ENCODE results near the gene IFI27. TPM values are rescaled to one million over a fixed set of nuclear protein-coding genes. Genes with fewer than 3 reads are reported as not detected.

Gene IFI27
- polyA plus RNA-seq, 10 donors = 2.4 to 6.7 (median 3.6) TPM

DNA sequence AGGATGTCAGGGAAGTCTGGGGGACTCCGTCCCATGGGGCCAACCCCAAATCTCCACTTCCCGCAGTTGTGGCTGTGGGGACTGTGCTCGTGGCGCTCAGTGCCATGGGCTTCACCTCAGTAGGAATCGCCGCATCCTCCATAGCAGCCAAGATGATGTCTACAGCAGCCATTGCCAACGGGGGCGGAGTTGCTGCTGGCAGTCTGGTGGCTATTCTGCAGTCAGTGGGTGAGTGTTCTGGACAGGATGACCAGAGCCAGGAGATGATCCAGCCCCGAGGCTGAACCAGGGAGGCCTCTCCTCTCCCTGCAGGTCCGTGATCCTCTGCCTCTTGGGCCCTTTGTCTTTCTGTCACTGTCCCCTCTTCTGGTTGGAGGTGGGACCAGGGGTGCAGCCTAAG, 8.8 kb upstream of the IFI27 start:
- DNase-seq = no peak

GRCh38 chr14:94102768-94103482, 7.6 kb upstream of the IFI27 start:
- no peak for DNase-seq

DNA sequence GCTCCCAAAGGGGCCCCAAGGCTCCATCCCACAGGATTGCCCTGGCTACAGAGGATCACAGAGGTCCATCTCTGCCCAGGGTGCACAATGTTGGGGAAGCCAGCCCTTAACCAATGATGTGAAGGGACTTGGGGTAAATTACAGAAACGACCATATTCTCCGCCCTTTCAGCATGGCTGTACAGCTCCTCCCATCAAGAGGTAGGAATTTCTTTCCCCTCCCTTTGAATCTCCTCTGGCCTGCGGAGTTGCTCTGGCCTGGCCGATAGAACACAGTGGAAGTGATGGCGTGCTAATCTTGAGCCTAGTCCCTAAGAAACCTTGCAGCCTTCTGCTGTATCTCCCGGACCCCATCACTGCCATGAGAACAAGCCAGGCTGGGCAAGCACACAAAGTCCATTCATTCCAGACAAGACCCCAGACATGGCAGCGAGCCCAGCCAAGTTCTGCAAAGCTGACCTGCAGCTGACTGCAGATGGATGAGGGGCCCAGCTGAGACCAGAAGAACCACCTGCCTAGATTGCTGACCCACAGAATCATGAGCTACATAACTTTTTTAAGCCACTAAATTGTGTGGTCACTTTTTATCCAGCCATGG, 6.9 kb upstream of the IFI27 start:
- DNase-seq = peak in 1 of 3 donors; percentile 28

DNA sequence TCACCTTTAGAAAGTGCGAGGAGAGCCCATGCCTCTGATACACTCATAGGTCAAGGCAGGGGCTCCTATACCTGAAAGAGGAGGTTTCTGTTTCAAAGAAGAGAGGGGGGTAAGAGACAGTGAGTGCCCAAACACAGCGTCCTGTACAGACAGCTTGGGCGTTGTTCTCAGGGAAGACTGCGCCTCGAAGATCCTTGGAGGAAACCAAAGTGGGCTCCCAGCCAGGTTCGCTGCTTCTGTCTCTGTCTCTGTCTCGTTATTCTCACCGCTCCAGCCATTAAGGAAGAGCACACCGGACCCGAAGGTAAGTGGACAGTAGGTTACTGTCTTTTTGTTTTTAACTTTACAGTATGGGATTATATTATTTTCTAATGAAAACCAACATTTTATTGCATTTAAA, 5.8 kb upstream of the IFI27 start:
- no peak for DNase-seq

- DNase-seq = no peak
Measured at GRCh38 chr14:94109915-94110250, 653 bp upstream of the IFI27 start.

DNA sequence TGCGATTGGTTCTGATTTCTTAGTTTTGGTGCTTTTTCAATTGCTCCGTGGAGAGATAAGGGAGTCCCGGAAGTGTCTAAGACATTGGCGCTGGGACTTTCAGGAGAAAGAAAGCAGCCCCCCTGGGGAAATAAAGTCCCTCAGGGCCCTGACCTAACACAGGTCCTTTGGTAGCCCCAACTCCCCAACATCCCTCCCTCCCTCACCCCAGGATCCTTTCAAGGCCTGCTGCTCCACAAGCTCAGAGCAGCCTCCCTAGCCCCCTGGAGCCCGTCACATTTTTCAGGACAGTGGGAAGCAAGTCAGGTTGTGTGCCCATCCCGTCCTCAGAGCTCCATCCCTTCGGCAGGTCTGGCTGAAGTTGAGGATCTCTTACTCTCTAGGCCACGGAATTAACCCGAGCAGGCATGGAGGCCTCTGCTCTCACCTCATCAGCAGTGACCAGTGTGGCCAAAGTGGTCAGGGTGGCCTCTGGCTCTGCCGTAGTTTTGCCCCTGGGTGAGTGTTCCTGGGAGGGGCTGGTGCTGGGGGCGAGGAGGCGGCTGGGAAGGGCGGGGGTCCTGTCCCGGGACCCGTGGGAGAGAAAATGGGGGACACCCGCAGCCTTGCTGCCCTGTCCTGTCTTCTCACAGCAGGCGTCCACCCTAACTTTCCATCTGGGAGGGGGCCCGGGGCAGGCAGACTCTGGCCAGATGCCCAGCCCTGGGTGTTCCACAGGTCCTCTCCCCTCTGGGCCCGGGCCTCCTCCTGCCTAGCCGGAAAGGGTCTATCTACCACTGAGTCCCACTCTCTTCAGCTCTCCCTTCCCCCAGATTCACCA, 950 bp downstream of the IFI27 start:
- DNase-seq = no peak

DNA sequence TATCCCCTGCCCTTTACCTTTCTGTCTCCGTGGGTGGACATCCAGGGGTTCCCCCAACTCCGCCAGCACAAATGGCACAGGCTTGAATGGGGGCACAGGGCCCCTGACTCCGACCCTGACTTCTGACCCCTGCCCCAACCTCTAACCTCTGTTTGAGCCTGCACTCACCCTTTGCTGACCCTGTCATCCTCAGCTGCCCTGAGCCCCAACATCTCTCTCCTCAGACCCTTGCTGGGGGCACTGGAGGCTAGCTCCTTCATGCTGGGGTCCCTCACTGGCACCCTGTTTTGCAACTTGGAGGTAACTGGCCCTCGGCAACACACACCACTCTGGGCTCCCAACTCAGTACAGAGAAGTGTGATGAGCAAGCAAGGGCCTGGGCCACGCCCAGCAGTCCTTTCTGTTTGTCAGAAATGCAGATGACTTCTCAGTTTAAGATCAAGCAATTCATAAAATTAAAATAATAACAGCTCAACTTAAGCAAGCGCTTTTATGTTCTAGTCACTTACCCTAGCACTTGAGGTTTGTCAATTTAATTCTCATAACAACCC, 2.1 kb downstream of the IFI27 start:
- DNase-seq = no peak

DNA sequence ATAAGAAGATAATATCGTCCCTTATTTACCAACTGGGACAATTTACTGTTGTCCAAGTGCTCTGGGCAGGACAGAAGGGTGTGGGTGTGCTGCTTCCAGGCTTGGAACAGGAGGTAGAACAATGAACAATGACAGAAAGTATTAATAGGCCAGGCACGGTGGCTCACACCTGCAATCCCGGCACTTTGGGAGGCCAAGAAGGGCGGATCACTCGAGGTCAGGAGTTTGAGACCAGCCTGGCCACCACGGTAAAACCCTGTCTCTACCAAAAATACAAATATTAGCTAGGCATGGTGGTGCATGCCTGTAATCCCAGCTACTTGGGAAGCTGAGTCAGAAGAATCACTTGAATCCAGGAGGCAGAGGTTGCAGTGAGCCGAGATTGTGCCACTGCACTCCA, 2.5 kb downstream of the IFI27 start:
- DNase-seq = no peak

DNA sequence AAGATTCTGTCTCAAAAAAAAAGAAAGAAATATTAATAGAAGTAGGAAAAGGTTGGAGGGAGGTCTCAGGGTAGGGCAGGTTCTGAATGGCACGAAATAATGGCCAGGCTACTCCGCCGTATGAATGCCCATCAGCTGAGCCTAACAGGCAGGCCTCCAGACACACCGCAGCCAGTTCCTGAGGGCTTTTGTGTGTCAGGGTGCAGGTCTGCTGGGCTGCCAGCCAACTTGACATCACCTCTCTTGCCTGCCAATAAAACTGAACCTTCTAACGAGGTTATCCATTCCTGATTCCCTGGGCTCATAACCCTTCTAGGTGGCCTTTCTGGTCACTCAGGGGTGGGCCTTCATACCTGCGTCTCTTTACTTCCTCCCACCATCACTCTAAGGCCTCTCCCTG, 3.0 kb downstream of the IFI27 start:
- no peak for DNase-seq

DNA sequence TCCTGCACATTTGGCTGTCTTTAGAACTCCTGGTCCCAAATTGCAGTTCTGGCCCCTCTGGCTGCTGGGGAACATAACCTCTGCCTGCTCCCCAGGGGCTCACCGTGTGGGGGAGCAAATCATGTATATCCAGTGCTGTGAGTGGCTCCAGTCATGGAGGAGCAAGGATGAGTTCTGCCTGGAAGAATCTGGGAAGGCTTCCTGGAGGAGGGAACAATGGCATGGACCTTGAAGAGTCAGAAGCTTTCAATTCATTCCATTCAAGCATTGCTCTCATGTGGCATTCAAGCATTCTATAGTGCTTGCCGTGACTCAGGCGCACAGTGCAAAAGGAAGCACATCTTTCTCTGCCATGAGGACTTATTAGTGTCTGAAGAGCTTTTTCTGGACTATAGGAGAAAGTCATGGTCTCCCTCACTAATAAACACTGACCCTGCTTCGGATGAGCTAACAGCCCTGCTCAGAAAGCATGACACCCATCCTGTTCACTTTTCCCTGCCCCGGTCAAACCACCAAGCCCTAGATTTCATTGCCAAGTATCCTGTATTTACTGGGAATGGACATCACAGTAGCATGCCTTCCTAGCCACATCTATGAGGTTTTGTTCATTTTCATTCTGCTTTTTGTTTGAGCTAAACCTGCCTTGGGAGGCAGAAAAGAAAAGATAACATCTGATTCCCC, 3.5 kb downstream of the IFI27 start:
- no peak for DNase-seq

DNA sequence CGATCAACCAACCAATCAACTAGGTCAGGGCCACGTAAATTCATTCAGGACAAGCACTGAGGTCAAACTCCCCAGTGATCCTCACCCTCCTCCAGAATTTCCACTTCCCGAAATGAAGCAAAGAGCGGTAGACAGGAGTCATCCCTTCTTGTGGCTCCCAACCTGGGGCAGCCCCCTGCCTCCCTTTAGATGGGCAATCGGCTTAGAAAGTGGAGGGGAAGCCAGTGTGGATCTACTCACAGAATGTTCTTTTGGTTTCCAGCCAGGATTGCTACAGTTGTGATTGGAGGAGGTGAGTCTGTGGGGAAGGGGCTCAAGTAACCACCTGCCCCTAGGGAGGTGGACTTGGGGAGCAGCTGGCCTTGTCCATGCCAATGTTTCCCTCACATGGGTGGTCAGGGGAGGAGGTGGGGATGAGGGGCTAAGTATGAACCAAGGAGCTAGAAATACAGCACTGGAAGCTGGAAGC, 4.1 kb downstream of the IFI27 start:
- no peak for DNase-seq

GRCh38 chr14:94115058-94115591, 4.6 kb downstream of the IFI27 start:
- no peak for DNase-seq

DNA sequence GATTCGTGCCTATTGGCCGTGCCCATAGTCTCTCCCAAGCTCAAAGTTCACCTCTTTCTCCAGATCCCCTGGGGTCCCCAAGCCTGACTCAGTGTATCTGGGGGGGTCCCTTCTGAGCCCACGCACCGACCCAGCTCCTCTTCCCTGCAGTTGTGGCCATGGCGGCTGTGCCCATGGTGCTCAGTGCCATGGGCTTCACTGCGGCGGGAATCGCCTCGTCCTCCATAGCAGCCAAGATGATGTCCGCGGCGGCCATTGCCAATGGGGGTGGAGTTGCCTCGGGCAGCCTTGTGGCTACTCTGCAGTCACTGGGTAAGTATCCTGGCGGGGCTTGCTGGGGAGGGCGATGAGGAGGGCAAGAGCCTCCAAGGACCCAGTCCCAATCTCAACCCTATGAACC, 5.1 kb downstream of the IFI27 start:
- DNase-seq = no peak

DNA sequence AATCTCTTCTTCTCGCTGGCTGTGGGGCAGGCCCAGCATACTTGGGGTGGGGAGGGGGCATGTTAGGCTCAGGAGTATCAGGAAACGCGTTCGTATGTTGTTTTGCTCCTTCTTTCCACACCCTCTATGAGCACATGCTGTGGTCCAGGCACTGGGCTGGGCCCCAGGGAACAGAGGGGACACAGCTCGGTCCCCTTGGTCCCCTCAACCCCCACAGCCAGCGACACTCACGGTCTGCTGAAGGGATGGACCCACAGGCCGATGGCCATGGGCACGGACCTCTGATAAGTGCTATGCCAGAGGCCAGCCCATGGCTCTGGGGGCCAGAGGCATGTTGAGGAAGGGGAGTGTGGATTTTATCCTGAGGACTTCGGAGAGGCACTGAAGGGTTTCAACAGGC, 6.2 kb downstream of the IFI27 start:
- no peak for DNase-seq

GRCh38 chr14:94117856-94118255, 7.3 kb downstream of the IFI27 start:
- no peak for DNase-seq

GRCh38 chr14:94119071-94119470, 8.5 kb downstream of the IFI27 start:
- DNase-seq = no peak

- DNase-seq = no peak
Measured at GRCh38 chr14:94120667-94121340, 10.3 kb downstream of the IFI27 start.

GRCh38 chr14:94121485-94121884, 10.9 kb downstream of the IFI27 start:
- DNase-seq = no peak

DNA sequence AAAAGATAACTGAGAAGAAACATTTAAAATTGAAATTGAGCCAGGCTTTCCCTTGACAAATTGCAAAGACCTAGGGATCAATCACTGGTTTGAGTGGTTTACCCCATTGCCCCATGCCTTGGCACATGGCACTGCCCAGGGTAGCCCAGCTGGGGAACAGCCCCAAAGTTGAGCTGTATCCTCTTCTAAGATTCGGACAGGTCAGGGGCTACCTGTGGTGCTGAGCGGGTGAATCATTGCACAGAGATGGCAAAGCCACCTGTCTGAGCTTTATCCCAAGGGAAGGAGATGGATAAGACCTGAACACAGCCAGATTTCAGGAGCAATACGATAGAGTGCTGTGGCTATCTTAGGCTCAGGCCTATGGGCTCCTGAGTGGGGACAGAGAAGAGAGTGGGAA, 11.9 kb downstream of the IFI27 start:
- DNase-seq = no peak

DNA sequence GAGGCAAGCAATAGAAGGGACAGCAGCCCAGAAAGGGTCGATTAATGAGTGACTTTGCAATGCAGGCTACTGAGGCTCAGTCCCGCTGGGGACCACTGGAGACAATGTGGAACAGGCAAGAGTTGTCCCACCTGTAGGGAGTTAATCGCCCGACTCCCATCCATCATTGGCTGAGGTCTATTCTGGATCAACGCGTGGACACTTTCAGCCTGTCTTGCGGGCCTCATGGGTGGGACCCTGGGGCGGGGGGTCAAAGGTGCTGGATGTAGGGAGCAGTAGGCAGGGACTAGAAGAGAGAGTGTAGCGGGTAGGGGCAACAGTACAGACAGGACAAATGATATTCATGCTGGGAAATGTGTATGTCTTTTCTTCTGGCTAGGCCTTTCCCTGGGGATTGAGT, 12.8 kb downstream of the IFI27 start:
- no peak for DNase-seq

DNA sequence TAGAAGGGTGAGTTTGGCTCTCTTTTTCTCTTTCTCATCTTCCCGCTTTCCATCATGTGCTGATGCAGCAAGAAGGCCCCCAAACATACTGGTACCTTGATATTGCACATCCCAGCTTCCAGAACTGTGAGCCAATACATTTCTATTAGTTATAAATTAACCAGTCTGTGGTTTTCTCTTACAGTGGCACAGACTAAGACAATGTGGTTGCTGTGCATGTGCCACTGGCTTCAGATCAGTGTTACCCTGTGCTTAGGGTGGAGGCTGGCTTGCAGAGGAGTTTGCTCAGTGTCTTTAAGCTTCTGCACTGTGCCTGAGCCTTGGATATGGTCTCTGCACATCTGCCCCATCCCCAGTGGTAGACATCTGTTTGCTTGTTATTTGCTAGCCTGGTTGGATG, 13.3 kb downstream of the IFI27 start:
- no peak for DNase-seq

Measured in muscle of back (tissue), 11 donors.